Neural progenitor cell (in vitro differentiated cells): ENCODE measurements around the gene PSMG4. TPM values are rescaled to one million over a fixed set of nuclear protein-coding genes. Genes with fewer than 3 reads are reported as not detected.

Experiments
- DNase-seq: peaks from one replicate; pipeline ENCODE4 v3.0.0-alpha.2; 2016; ENCODE audit warnings: low spot score
- H2AFZ ChIP-seq: fragments of 200-600 bp; sonication (generic); replicated peaks from 2 replicates; pipeline ENCODE4 v1.6.1; 2016; ENCODE audit warnings: antibody characterized with exemption
- H3F3A ChIP-seq: fragments of 200-600 bp; sonication (generic); 2 replicates; pipeline ENCODE4 v1.6.1; 2016; ENCODE audit warnings: antibody characterized with exemption, low read depth
- H3K27ac ChIP-seq: fragments of 200-600 bp; sonication (generic); 2 replicates; pipeline ENCODE4 v1.5.1; 2016; ENCODE audit warnings: mild to moderate bottlenecking
- H3K27me3 ChIP-seq: fragments of 200-600 bp; sonication (generic); 2 replicates; pipeline ENCODE4 v1.6.1; 2016; ENCODE audit warnings: mild to moderate bottlenecking, moderate library complexity
- H3K36me3 ChIP-seq: fragments of 200-600 bp; sonication (generic); 2 replicates; pipeline ENCODE4 v1.5.1; 2016
- H3K4me1 ChIP-seq: fragments of 200-600 bp; sonication (generic); 2 replicates; pipeline ENCODE4 v1.6.1; 2016; ENCODE audit warnings: mixed run types
- H3K4me2 ChIP-seq: fragments of 200-600 bp; sonication (generic); 2 replicates; pipeline ENCODE4 v1.6.1; 2016
- H3K4me3 ChIP-seq: fragments of 200-600 bp; sonication (generic); 2 replicates; pipeline ENCODE4 v1.5.1; 2016
- H3K79me2 ChIP-seq: fragments of 200-600 bp; sonication (generic); 2 replicates; pipeline ENCODE4 v1.6.1; 2016; ENCODE audit warnings: low read depth
- H3K9ac ChIP-seq: fragments of 200-600 bp; sonication (generic); 2 replicates; pipeline ENCODE4 v1.6.1; 2016
- H3K9me3 ChIP-seq: fragments of 200-600 bp; sonication (generic); 2 replicates; pipeline ENCODE4 v1.5.1; 2016; ENCODE audit warnings: low read depth
- H4K20me1 ChIP-seq: fragments of 200-600 bp; sonication (generic); 2 replicates; pipeline ENCODE4 v1.6.1; 2016; ENCODE audit warnings: low read depth
- H3K27ac Mint-ChIP-seq: 3 replicates; pipeline ENCODE4 v1.8.0; 2021; ENCODE audit warnings: mixed read lengths
- H3K27me3 Mint-ChIP-seq: 2 replicates; pipeline ENCODE4 v1.8.0; 2022; ENCODE audit warnings: low read depth, mild to moderate bottlenecking, inconsistent platforms, moderate library complexity, mixed read lengths; ENCODE audit not compliant: insufficient read depth
- H3K36me3 Mint-ChIP-seq: 3 replicates; pipeline ENCODE4 v1.8.0; 2021; ENCODE audit warnings: mixed read lengths
- H3K4me1 Mint-ChIP-seq: 3 replicates; pipeline ENCODE4 v1.8.0; 2021; ENCODE audit warnings: mixed read lengths
- H3K4me3 Mint-ChIP-seq: 3 replicates; pipeline ENCODE4 v1.8.0; 2021; ENCODE audit warnings: mild to moderate bottlenecking, moderate library complexity, mixed read lengths
- H3K9me3 Mint-ChIP-seq: 3 replicates; pipeline ENCODE4 v1.8.0; 2020; ENCODE audit warnings: mixed read lengths
- CTCF ChIP-seq: fragments of 200-600 bp; sonication (generic); IDR thresholded peaks from 2 replicates; pipeline ENCODE4 v1.5.1; 2017; ENCODE audit warnings: antibody characterized with exemption, mild to moderate bottlenecking
- EZH2 ChIP-seq: fragments of 200-600 bp; sonication (generic); IDR thresholded peaks from 2 replicates; pipeline ENCODE4 v1.6.1; 2017; ENCODE audit warnings: antibody characterized with exemption, mild to moderate bottlenecking, moderate library complexity
- EZH2phosphoT487 ChIP-seq: fragments of 200-600 bp; sonication (generic); IDR thresholded peaks from 2 replicates; pipeline ENCODE4 v1.6.1; 2017; ENCODE audit warnings: antibody characterized with exemption
- total RNA-seq: library from RNA; depleted of rRNA; stranded (reverse); fragments of >200 nt; gene quantifications from 2 replicates; pipeline ENCODE4 v1.2.3, GENCODE V29; 2015; ENCODE audit warnings: low replicate concordance

Gene PSMG4
- total RNA-seq, 1 donor from 2014 or later, result 15.2 TPM

- H3K9ac ChIP-seq, result no peak overlapping the region
- H3K36me3 ChIP-seq, result no peaks in the 10 kb centered on the region
- Mint-ChIP-seq H3K36me3 (peaks cover 21% of the 10 kb centered on the region), H3K9me3 (no peaks in the 10 kb centered on the region), H3K4me3 (no peak overlapping the region), H3K27me3 (peaks cover 5% of the 10 kb centered on the region), H3K4me1 (peaks cover 14% of the 10 kb centered on the region), H3K27ac (no peak overlapping the region)
- H4K20me1 ChIP-seq, result peaks cover 34% of the 10 kb centered on the region
- H3K27me3 ChIP-seq, result no peaks in the 10 kb centered on the region
- H3K9me3 ChIP-seq, result no peaks in the 10 kb centered on the region
- no peak overlapping the region for H3K27ac ChIP-seq
- TF ChIP-seq EZH2 (no peak), CTCF (no peak), EZH2phosphoT487 (no peak)
- no peak for DNase-seq
- no peak overlapping the region for H3K4me2 ChIP-seq
- no peaks in the 10 kb centered on the region for H3K4me1 ChIP-seq
- H3K4me3 ChIP-seq, result no peak overlapping the region
- peaks cover 25% of the 10 kb centered on the region for H3K79me2 ChIP-seq
- no peak overlapping the region for H2AFZ ChIP-seq
- no peaks in the 10 kb centered on the region for H3F3A ChIP-seq
Observed at GRCh38 chr6:3267162-3267561, 8.4 kb downstream of the PSMG4 start.

- no peak overlapping the region for H3K4me3 ChIP-seq
- no peaks in the 10 kb centered on the region for H3K36me3 ChIP-seq
- no peaks in the 10 kb centered on the region for H3K4me1 ChIP-seq
- Mint-ChIP-seq H3K36me3 (peaks cover 27% of the 10 kb centered on the region), H3K27ac (no peak overlapping the region), H3K4me3 (no peak overlapping the region), H3K27me3 (peaks cover 5% of the 10 kb centered on the region), H3K9me3 (no peaks in the 10 kb centered on the region), H3K4me1 (peaks cover 7% of the 10 kb centered on the region)
- TF ChIP-seq CTCF (no peak), EZH2phosphoT487 (no peak), EZH2 (no peak)
- no peak overlapping the region for H2AFZ ChIP-seq
- DNase-seq, result no peak
- no peaks in the 10 kb centered on the region for H3K27me3 ChIP-seq
- no peak overlapping the region for H3K9ac ChIP-seq
- no peaks in the 10 kb centered on the region for H3K9me3 ChIP-seq
- H3K4me2 ChIP-seq, result no peak overlapping the region
- H3F3A ChIP-seq, result no peaks in the 10 kb centered on the region
- H3K27ac ChIP-seq, result no peak overlapping the region
- peaks cover 22% of the 10 kb centered on the region for H4K20me1 ChIP-seq
- H3K79me2 ChIP-seq, result peaks cover 10% of the 10 kb centered on the region
Observed at GRCh38 chr6:3268680-3269079, 9.9 kb downstream of the PSMG4 start.

- H3K4me1 Mint-ChIP-seq, result peaks cover 7% of the 10 kb centered on the region
- Histone ChIP-seq H3K27me3 (no peaks in the 10 kb centered on the region), H3K4me3 (no peak overlapping the region), H3K9ac (no peak overlapping the region), H3K4me1 (no peaks in the 10 kb centered on the region), H3K27ac (no peak overlapping the region), H3K9me3 (no peaks in the 10 kb centered on the region), H4K20me1 (peaks cover 19% of the 10 kb centered on the region), H2AFZ (no peak overlapping the region), H3F3A (no peaks in the 10 kb centered on the region), H3K36me3 (no peaks in the 10 kb centered on the region), H3K4me2 (no peak overlapping the region), H3K79me2 (peaks cover 7% of the 10 kb centered on the region)
- H3K9me3 Mint-ChIP-seq, result no peaks in the 10 kb centered on the region
- H3K36me3 Mint-ChIP-seq, result peaks cover 33% of the 10 kb centered on the region
- peaks cover 5% of the 10 kb centered on the region for H3K27me3 Mint-ChIP-seq
- H3K4me3 Mint-ChIP-seq, result no peak overlapping the region
- H3K27ac Mint-ChIP-seq, result no peak overlapping the region
- TF ChIP-seq EZH2phosphoT487 (no peak), EZH2 (no peak), CTCF (no peak)
- DNase-seq, result no peak
Observed at GRCh38 chr6:3269281-3269975, 10.7 kb downstream of the PSMG4 start.
